Activated B cell treated with CpG ODN at 0.5 μM for 24 hours (primary cell): Measurements from ENCODE around the gene TSPAN31. TPM values are rescaled to one million over a fixed set of nuclear protein-coding genes. Genes with fewer than 3 reads are reported as not detected.

Experiments
- ATAC-seq: fragments of 200-7000 bp; cut with Tn5 transposase; one replicate; pipeline ENCODE4 v1.10.0; 2021; ENCODE audit warnings: low read depth, mild to moderate bottlenecking, moderate library complexity
- CTCF ChIA-PET: fragments of 350-600 bp; sonication (Branson Sonifier 250); formaldehyde crosslinking; loops from one replicate; lab custom pipeline; 2021; ENCODE audit warnings: antibody characterized with exemption; lab: Charles Lee
- POLR2A ChIA-PET: fragments of 350-600 bp; sonication (Branson Sonifier 250); formaldehyde crosslinking; loops from one replicate; lab custom pipeline; 2021; ENCODE audit warnings: antibody characterized with exemption; lab: Charles Lee
- DNase-seq: peaks from one replicate; pipeline ENCODE4 v3.0.0; 2022
- H3K27ac Mint-ChIP-seq: one replicate; pipeline ENCODE4 v1.8.0; 2020; ENCODE audit warnings: mixed read lengths
- H3K27me3 Mint-ChIP-seq: one replicate; pipeline ENCODE4 v1.8.0; 2021; ENCODE audit warnings: mixed read lengths
- H3K36me3 Mint-ChIP-seq: one replicate; pipeline ENCODE4 v1.8.0; 2021; ENCODE audit warnings: low read depth, mixed read lengths
- H3K4me1 Mint-ChIP-seq: one replicate; pipeline ENCODE4 v1.8.0; 2021; ENCODE audit warnings: mixed read lengths
- H3K4me3 Mint-ChIP-seq: one replicate; pipeline ENCODE4 v1.8.0; 2020; ENCODE audit warnings: mild to moderate bottlenecking, mixed read lengths
- H3K9me3 Mint-ChIP-seq: one replicate; pipeline ENCODE4 v1.8.0; 2020; ENCODE audit warnings: mixed read lengths
- CTCF ChIP-seq: fragments of 200-600 bp; IDR thresholded peaks from one replicate; pipeline ENCODE4 v1.8.0; 2022; ENCODE audit warnings: antibody characterized with exemption, mild to moderate bottlenecking
- intact Hi-C: fragments of 100-400 bp; cut with micrococcal nuclease; formaldehyde crosslinking; loops from one replicate; pipeline ENCODE4 v1.15.1; 2024
- total RNA-seq: library from RNA; stranded (reverse); gene quantifications from 2 replicates; pipeline ENCODE4 v1.2.3, GENCODE V29; 2022

TSPAN31 gene
- total RNA-seq, 1 donor from 2014 or later = 35.8 TPM

GRCh38 chr12:57781801-57782200 is 37.0 kb downstream of the TSPAN31 start:
- no peak for DNase-seq
- no peak overlapping the region for H3K27ac Mint-ChIP-seq
- no peak for TF ChIP-seq CTCF
- H3K4me3 Mint-ChIP-seq = no peak overlapping the region
- intact Hi-C loops = loop anchor here (1.0 to 2.0 kb wide), 6 partner anchors 10 to 124 kb away; partner anchors contain the start of genes CDK4, EEF1AKMT3 and METTL1
- H3K4me1 Mint-ChIP-seq = peaks cover 22% of the 10 kb centered on the region
- H3K36me3 Mint-ChIP-seq = peaks cover 24% of the 10 kb centered on the region
- ChIA-PET POLR2A (interaction anchor here (2.3 kb wide), 1 partner anchor 10 kb away, joined by 11 read pairs; the partner anchor contains the start of genes EEF1AKMT3 and METTL1), CTCF (interaction anchor here (0.9 to 1.3 kb wide), 3 partner anchors 20 to 124 kb away, joined by 3 to 9 read pairs (median 5); no protein-coding TSS in a partner anchor)
- H3K27me3 Mint-ChIP-seq = no peaks in the 10 kb centered on the region
- ATAC-seq = no peak
- H3K9me3 Mint-ChIP-seq = no peaks in the 10 kb centered on the region

- H3K9me3 Mint-ChIP-seq = no peaks in the 10 kb centered on the region
- ChIA-PET POLR2A (interaction anchor here (1.2 to 2.4 kb wide), 3 partner anchors 10 to 114 kb away, joined by 5 to 11 read pairs (median 11); partner anchors contain the start of genes EEF1AKMT3 and METTL1), CTCF (interaction anchor here (1.0 to 2.7 kb wide), 3 partner anchors 21 to 26 kb away, joined by 5 to 16 read pairs (median 9); no protein-coding TSS in a partner anchor)
- no peak for TF ChIP-seq CTCF
- intact Hi-C loops = loop anchor here (1.0 to 2.0 kb wide), 6 partner anchors 10 to 123 kb away; partner anchors contain the start of genes CDK4, EEF1AKMT3 and METTL1
- no peaks in the 10 kb centered on the region for H3K27me3 Mint-ChIP-seq
- peaks cover 28% of the 10 kb centered on the region for H3K36me3 Mint-ChIP-seq
- no peak for DNase-seq
- peaks cover 22% of the 10 kb centered on the region for H3K4me1 Mint-ChIP-seq
- H3K27ac Mint-ChIP-seq = peak overlapping the region; percentile 97
- H3K4me3 Mint-ChIP-seq = peak overlapping the region; percentile 99
- ATAC-seq = no peak
Observed at GRCh38 chr12:57782243-57782607, 37.4 kb downstream of the TSPAN31 start.

GRCh38 chr12:57782608-57783465 is 38.0 kb downstream of the TSPAN31 start, which contains the start of gene TSFM:
Gene TSFM (plus strand): TSS chr12:57782787. CDS start chr12:57782802, 15 bp downstream.
- Mint-ChIP-seq H3K36me3 (peaks cover 34% of the 10 kb centered on the region), H3K4me3 (peak within 1 kb of the TSS; percentile 99), H3K27ac (peak within 1 kb of the TSS; percentile 97), H3K9me3 (no peaks in the 10 kb centered on the region), H3K27me3 (no peaks in the 10 kb centered on the region), H3K4me1 (peaks cover 22% of the 10 kb centered on the region)
- no peak for TF ChIP-seq CTCF
- ATAC-seq = peak; percentile 97
- ChIA-PET POLR2A (interaction anchor here (1.0 to 2.4 kb wide), 5 partner anchors 11 to 114 kb away, joined by 3 to 11 read pairs (median 5); partner anchors contain the start of genes EEF1AKMT3 and METTL1), CTCF (interaction anchor here (0.6 to 2.7 kb wide), 11 partner anchors 11 to 302 kb away, joined by 3 to 16 read pairs (median 4); partner anchors contain the start of gene TSPAN31)
- DNase-seq = peak; percentile 93
- intact Hi-C loops = loop anchor here (1.0 to 2.0 kb wide), 6 partner anchors 11 to 122 kb away; partner anchors contain the start of genes CDK4, EEF1AKMT3 and METTL1

GRCh38 chr12:57783466-57783801 is 38.6 kb downstream of the TSPAN31 start:
- POLR2A ChIA-PET = interaction anchor here (1.0 to 2.4 kb wide), 4 partner anchors 13 to 113 kb away, joined by 3 to 11 read pairs (median 4); no protein-coding TSS in a partner anchor

More at GRCh38 chr12:57783466-57783801, 38.6 kb downstream of the TSPAN31 start:
- intact Hi-C loops = loop anchor here (2.0 kb wide), 2 partner anchors 19 to 61 kb away; no protein-coding TSS in a partner anchor
- ATAC-seq = no peak
- Mint-ChIP-seq H3K27ac (no peak overlapping the region), H3K27me3 (no peaks in the 10 kb centered on the region), H3K4me3 (peak overlapping the region; percentile 99), H3K9me3 (no peaks in the 10 kb centered on the region), H3K36me3 (peaks cover 38% of the 10 kb centered on the region), H3K4me1 (peaks cover 22% of the 10 kb centered on the region)
- CTCF ChIA-PET = interaction anchor here (0.6 to 2.7 kb wide), 9 partner anchors 10 to 303 kb away, joined by 3 to 16 read pairs (median 4); partner anchors contain the start of gene TSPAN31
- DNase-seq = no peak
- no peak for TF ChIP-seq CTCF
